Type B pancreatic cell (in vitro differentiated cells): ENCODE measurements around the gene ARHGAP15. TPM values are rescaled to one million over a fixed set of nuclear protein-coding genes. Genes with fewer than 3 reads are reported as not detected.

Experiments
- DNase-seq: peaks from one replicate; pipeline ENCODE4 v3.0.0; 2021; ENCODE audit warnings: mixed read lengths; ENCODE audit not compliant: unreplicated experiment; ENCODE audit errors: extremely low spot score
- H3K27ac Mint-ChIP-seq: 2 replicates; pipeline ENCODE4 v1.8.0; 2021; ENCODE audit warnings: mild to moderate bottlenecking, mixed read lengths
- H3K27me3 Mint-ChIP-seq: 2 replicates; pipeline ENCODE4 v1.8.0; 2021; ENCODE audit warnings: mixed read lengths
- H3K36me3 Mint-ChIP-seq: 2 replicates; pipeline ENCODE4 v1.8.0; 2021; ENCODE audit warnings: mixed read lengths
- H3K4me1 Mint-ChIP-seq: one replicate; pipeline ENCODE4 v1.8.0; 2021; ENCODE audit warnings: mixed read lengths; ENCODE audit not compliant: unreplicated experiment
- H3K4me3 Mint-ChIP-seq: 2 replicates; pipeline ENCODE4 v1.8.0; 2021; ENCODE audit warnings: mild to moderate bottlenecking, mixed read lengths
- H3K9me3 Mint-ChIP-seq: 2 replicates; pipeline ENCODE4 v1.8.0; 2021; ENCODE audit warnings: mixed read lengths
- CTCF ChIP-seq: fragments of 200-600 bp; sonication (generic); conservative IDR thresholded peaks from 2 replicates; pipeline ENCODE4 v1.5.0; 2021; ENCODE audit warnings: antibody characterized with exemption, mild to moderate bottlenecking
- total RNA-seq: library from RNA; stranded (reverse); gene quantifications from 2 replicates; pipeline ENCODE4 v1.2.1, GENCODE V29; 2021; ENCODE audit warnings: low replicate concordance

ARHGAP15 gene
- total RNA-seq, 1 donor from 2014 or later = not detected

GRCh38 chr2:143808166-143808565 lies 678.9 kb downstream of the ARHGAP15 start:
- Mint-ChIP-seq H3K36me3 (no peaks in the 10 kb centered on the region), H3K27ac (no peak overlapping the region), H3K4me3 (no peak overlapping the region), H3K27me3 (peaks cover 2% of the 10 kb centered on the region), H3K4me1 (no peaks in the 10 kb centered on the region), H3K9me3 (peaks cover 5% of the 10 kb centered on the region)
- DNase-seq = no peak
- no peak for TF ChIP-seq CTCF

DNA sequence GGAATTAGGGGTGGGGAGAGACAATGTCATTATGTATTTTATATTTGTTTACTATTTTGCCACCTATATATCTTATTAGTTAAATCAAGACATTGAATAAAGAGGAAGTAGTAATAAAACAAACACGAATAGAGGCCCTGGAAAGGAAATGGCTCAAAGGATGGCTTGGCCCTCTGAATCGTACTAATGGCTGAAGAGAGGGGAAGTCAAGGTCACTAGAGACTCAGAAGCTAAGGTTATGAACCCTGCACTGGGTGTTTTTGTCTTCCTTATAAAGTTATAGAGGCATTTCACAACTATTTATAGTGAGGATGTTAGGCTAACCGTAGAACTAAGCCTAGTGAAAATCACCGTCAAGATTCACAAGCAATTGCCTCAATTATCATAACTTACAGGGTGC lies 685.9 kb downstream of the ARHGAP15 start:
- no peak for TF ChIP-seq CTCF
- H3K36me3 Mint-ChIP-seq = no peaks in the 10 kb centered on the region
- H3K4me1 Mint-ChIP-seq = no peaks in the 10 kb centered on the region
- no peak for DNase-seq
- no peaks in the 10 kb centered on the region for H3K27me3 Mint-ChIP-seq
- no peak overlapping the region for H3K4me3 Mint-ChIP-seq
- no peak overlapping the region for H3K27ac Mint-ChIP-seq
- no peaks in the 10 kb centered on the region for H3K9me3 Mint-ChIP-seq

DNA sequence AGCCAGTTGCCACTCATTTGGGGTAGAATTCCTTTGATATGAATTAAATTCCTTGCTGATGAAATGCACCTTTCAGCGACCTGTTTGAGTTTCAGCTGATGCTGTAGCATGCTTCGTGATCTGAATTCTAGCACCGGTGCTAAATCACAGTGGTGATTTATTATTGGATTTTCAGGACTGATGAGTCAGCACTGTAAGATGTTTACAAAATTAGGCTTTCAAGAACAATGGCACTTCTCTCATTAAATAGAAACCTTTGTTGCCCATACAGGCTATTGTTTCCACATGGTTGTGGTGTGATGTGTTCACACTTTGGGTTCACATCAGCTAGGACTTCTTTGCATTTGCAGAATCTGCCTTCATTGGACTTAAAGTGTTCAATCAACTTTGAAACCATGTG lies 687.7 kb downstream of the ARHGAP15 start:
- no peak for TF ChIP-seq CTCF
- no peaks in the 10 kb centered on the region for H3K9me3 Mint-ChIP-seq

More for the DNA sequence above, 687.7 kb downstream of the ARHGAP15 start:
- Mint-ChIP-seq H3K4me3 (no peak overlapping the region), H3K27me3 (no peaks in the 10 kb centered on the region), H3K27ac (no peak overlapping the region), H3K36me3 (no peaks in the 10 kb centered on the region), H3K4me1 (no peaks in the 10 kb centered on the region)
- DNase-seq = no peak
